SK-N-SH treated with all-trans-retinoic acid at 6 μM for 48 hours (cell line): ENCODE measurements around the gene REV3L.

Source experiments
- ATAC-seq: fragments of 200-7000 bp; cut with Tn5 transposase; 3 replicates; pipeline ENCODE4 v1.9.1; 2020; ENCODE audit warnings: mild to moderate bottlenecking, moderate library complexity
- BACH2 ChIP-seq: fragments of 250-450 bp; sonication (Bioruptor Pico); IDR thresholded peaks from 2 replicates; pipeline ENCODE4 v1.9.0; 2021; ENCODE audit warnings: mild to moderate bottlenecking, borderline replicate concordance
- CSDC2 ChIP-seq: fragments of 250-450 bp; sonication (Bioruptor Pico); IDR thresholded peaks from 2 replicates; pipeline ENCODE4 v1.5.0; 2020; ENCODE audit warnings: mild to moderate bottlenecking, moderate library complexity
- CSRNP3 ChIP-seq: fragments of 250-450 bp; sonication (Bioruptor Pico); IDR thresholded peaks from 2 replicates; pipeline ENCODE4 v1.5.1; 2021; ENCODE audit warnings: mild to moderate bottlenecking, moderate library complexity
- GLIS3 ChIP-seq: fragments of 250-450 bp; sonication (Bioruptor Pico); IDR thresholded peaks from 2 replicates; pipeline ENCODE4 v1.5.0; 2020; ENCODE audit warnings: mild to moderate bottlenecking, moderate library complexity
- OSR1 ChIP-seq: fragments of 250-450 bp; sonication (Bioruptor Pico); IDR thresholded peaks from 2 replicates; pipeline ENCODE4 v1.8.0; 2022; ENCODE audit warnings: moderate library complexity, mild to moderate bottlenecking, inconsistent platforms
- PATZ1 ChIP-seq: fragments of 250-450 bp; sonication (Bioruptor Pico); IDR thresholded peaks from 2 replicates; pipeline ENCODE4 v1.8.0; 2020; ENCODE audit warnings: mild to moderate bottlenecking, moderate library complexity, borderline replicate concordance
- PPARA ChIP-seq: fragments of 250-450 bp; sonication (Bioruptor Pico); IDR thresholded peaks from 2 replicates; pipeline ENCODE4 v1.5.0; 2020; ENCODE audit warnings: mild to moderate bottlenecking, borderline replicate concordance
- RARB ChIP-seq: fragments of 250-450 bp; sonication (Bioruptor Pico); IDR thresholded peaks from 2 replicates; pipeline ENCODE4 v1.8.0; 2021; ENCODE audit warnings: mild to moderate bottlenecking, moderate library complexity
- SNAI2 ChIP-seq: fragments of 250-450 bp; sonication (Bioruptor Pico); IDR thresholded peaks from 2 replicates; pipeline ENCODE4 v1.5.0; 2020; ENCODE audit warnings: mild to moderate bottlenecking, moderate library complexity
- TCF4 ChIP-seq: fragments of 250-450 bp; sonication (Bioruptor Pico); IDR thresholded peaks from 2 replicates; pipeline ENCODE4 v1.8.0; 2021; ENCODE audit warnings: mild to moderate bottlenecking, moderate library complexity, borderline replicate concordance
- TOX ChIP-seq: fragments of 250-450 bp; sonication (Bioruptor Pico); IDR thresholded peaks from 2 replicates; pipeline ENCODE4 v1.8.0; 2021; ENCODE audit warnings: mild to moderate bottlenecking, moderate library complexity, borderline replicate concordance
- TSHZ2 ChIP-seq: fragments of 250-450 bp; sonication (Bioruptor Pico); IDR thresholded peaks from 2 replicates; pipeline ENCODE4 v1.5.0; 2020; ENCODE audit warnings: mild to moderate bottlenecking, moderate library complexity
- ZC3H10 ChIP-seq: fragments of 250-450 bp; sonication (Bioruptor Pico); IDR thresholded peaks from 2 replicates; pipeline ENCODE4 v1.5.1; 2021; ENCODE audit warnings: mild to moderate bottlenecking, moderate library complexity
- ZFP3 ChIP-seq: fragments of 250-450 bp; sonication (Bioruptor Pico); IDR thresholded peaks from 2 replicates; pipeline ENCODE4 v1.5.0; 2020; ENCODE audit warnings: mild to moderate bottlenecking, moderate library complexity
- ZFP30 ChIP-seq: fragments of 450-650 bp; formaldehyde crosslinking; IDR thresholded peaks from 2 replicates; pipeline ENCODE4 v1.5.0; 2022; ENCODE audit warnings: mild to moderate bottlenecking, moderate library complexity
- ZNF565 ChIP-seq: fragments of 450-650 bp; formaldehyde crosslinking; conservative IDR thresholded peaks from 2 replicates; pipeline ENCODE4 v1.5.0; 2020; ENCODE audit warnings: low read depth, mild to moderate bottlenecking, moderate library complexity
- ZNF70 ChIP-seq: fragments of 450-650 bp; formaldehyde crosslinking; IDR thresholded peaks from 2 replicates; pipeline ENCODE4 v1.5.0; 2020; ENCODE audit warnings: mild to moderate bottlenecking, moderate library complexity
- ZNF8 ChIP-seq: fragments of 450-650 bp; formaldehyde crosslinking; IDR thresholded peaks from 2 replicates; pipeline ENCODE4 v1.5.0; 2020; ENCODE audit warnings: mild to moderate bottlenecking, moderate library complexity

The REV3L gene

GRCh38 chr6:111252726-111253125 is 230.3 kb downstream of the REV3L start:
- no peak for ATAC-seq

GRCh38 chr6:111250791-111251354 is 232.1 kb downstream of the REV3L start:
- no peak for ATAC-seq
- TF ChIP-seq BACH2: no peak
- TF ChIP-seq CSDC2 (CRISPR knock-in tag): no peak
- TF ChIP-seq TOX (CRISPR knock-in tag): no peak
- no peak for TF ChIP-seq GLIS3 (CRISPR knock-in tag)

More at GRCh38 chr6:111252726-111253125, 230.3 kb downstream of the REV3L start:
- TF ChIP-seq ZNF8 (CRISPR knock-in tag) (no peak), ZNF70 (CRISPR knock-in tag) (no peak), ZFP30 (CRISPR knock-in tag) (no peak), ZC3H10 (CRISPR knock-in tag) (no peak), TCF4 (no peak), CSRNP3 (no peak), PPARA (CRISPR knock-in tag) (no peak), RARB (no peak), GLIS3 (CRISPR knock-in tag) (no peak), TSHZ2 (CRISPR knock-in tag) (no peak), CSDC2 (CRISPR knock-in tag) (no peak), BACH2 (no peak), ZFP3 (CRISPR knock-in tag) (no peak), TOX (CRISPR knock-in tag) (no peak), OSR1 (no peak), ZNF565 (CRISPR knock-in tag) (no peak), PATZ1 (CRISPR knock-in tag) (no peak), SNAI2 (no peak)
- TF ChIP-seq, all 23 proteins: peak for 0
